H1 (cell line): ENCODE results near the gene RNF168. TPM values are rescaled to one million over a fixed set of nuclear protein-coding genes. Genes with fewer than 3 reads are reported as not detected.

ENCODE experiments used
- CTCF ChIA-PET: fragments of 300-600 bp; sonication (Branson Sonifier 250); formaldehyde crosslinking; loops from one replicate; lab custom pipeline; 2021; ENCODE audit not compliant: partially characterized antibody; lab: Charles Lee
- POLR2A ChIA-PET: fragments of 300-600 bp; sonication (Branson Sonifier 250); formaldehyde crosslinking; loops from one replicate; lab custom pipeline; 2021; ENCODE audit warnings: inconsistent platforms; ENCODE audit not compliant: partially characterized antibody; lab: Charles Lee
- DNase-seq, 2 experiments: peaks; one replicate each; pipeline versions ENCODE4 v3.0.0 to v3.0.0-alpha.2; 2010 to 2022; ENCODE audit warnings: low spot score in 2 of 2, low read depth in 1 of 2, mixed read lengths in 1 of 2
- FAIRE-seq: peaks from 2 replicates; lab custom pipeline; 2011; peaks lifted over from hg19 to GRCh38; lab: Jason Lieb, UNC
- H2AFZ ChIP-seq: 2 replicates; pipeline ENCODE4 v1.8.1; 2012; ENCODE audit warnings: low read length, inconsistent platforms
- H2AK5ac ChIP-seq: 2 replicates; pipeline ENCODE4 v1.6.1; 2013; ENCODE audit warnings: low read depth, low read length
- H2BK120ac ChIP-seq: replicated peaks from 2 replicates; pipeline ENCODE3; 2013; ENCODE audit warnings: low read depth, low read length, inconsistent platforms
- H2BK12ac ChIP-seq: 2 replicates; pipeline ENCODE4 v1.6.1; 2013; ENCODE audit warnings: low read depth, low read length
- H2BK15ac ChIP-seq: 2 replicates; pipeline ENCODE4 v1.6.1; 2013; ENCODE audit warnings: low read length
- H2BK20ac ChIP-seq: 2 replicates; pipeline ENCODE4 v1.6.1; 2013; ENCODE audit warnings: low read length
- H2BK5ac ChIP-seq: 2 replicates; pipeline ENCODE4 v1.6.1; 2013; ENCODE audit warnings: low read depth, low read length
- H3K14ac ChIP-seq: 2 replicates; pipeline ENCODE4 v1.6.1; 2013; ENCODE audit warnings: inconsistent platforms; ENCODE audit not compliant: insufficient read length
- H3K18ac ChIP-seq: 2 replicates; pipeline ENCODE4 v1.6.1; 2013; ENCODE audit warnings: low read length; ENCODE audit errors: extremely low read depth
- H3K23ac ChIP-seq: 2 replicates; pipeline ENCODE4 v1.6.1; 2013; ENCODE audit warnings: inconsistent platforms; ENCODE audit not compliant: insufficient read length
- H3K23me2 ChIP-seq: 2 replicates; pipeline ENCODE4 v1.6.1; 2013; ENCODE audit warnings: low read depth, low read length
- H3K27ac ChIP-seq: 2 replicates; pipeline ENCODE4 v1.6.1; 2011; ENCODE audit warnings: low read depth, low read length, inconsistent platforms
- H3K27me3 ChIP-seq, 4 experiments: replicated peaks in 1 of 4; 1 replicate in 1 of 4; 2 replicates in 3 of 4; pipeline versions ENCODE4 v1.6.1 to v1.8.1; 2011 to 2013; ENCODE audit warnings: low read length in 3 of 4, mild to moderate bottlenecking in 3 of 4, inconsistent platforms in 2 of 4, mixed read lengths in 2 of 4, moderate library complexity in 1 of 4; ENCODE audit not compliant: control insufficient read depth in 3 of 4, insufficient read depth in 3 of 4; ENCODE audit errors: extremely low read depth in 1 of 4
- H3K36me3 ChIP-seq, 4 experiments: 2 replicates each; pipeline versions ENCODE4 v1.6.1 to v1.8.1; 2011 to 2013; ENCODE audit warnings: mild to moderate bottlenecking in 4 of 4, low read length in 3 of 4, moderate library complexity in 2 of 4, control low read depth in 1 of 4, inconsistent platforms in 1 of 4; ENCODE audit not compliant: insufficient read depth in 4 of 4, control insufficient read depth in 2 of 4
- H3K4ac ChIP-seq: replicated peaks from 2 replicates; pipeline ENCODE3; 2013; ENCODE audit warnings: low read length, low read depth, mixed read lengths, inconsistent platforms; ENCODE audit not compliant: insufficient read length
- H3K4me1 ChIP-seq, 4 experiments: replicated peaks in 1 of 4; 1 replicate in 1 of 4; 2 replicates in 3 of 4; pipeline versions ENCODE4 v1.6.1 to v1.8.1; 2011 to 2013; ENCODE audit warnings: low read length in 3 of 4, inconsistent platforms in 2 of 4, mixed read lengths in 1 of 4; ENCODE audit not compliant: insufficient read depth in 4 of 4, control insufficient read depth in 3 of 4
- H3K4me2 ChIP-seq, 2 experiments: 2 replicates each; pipeline versions ENCODE4 v1.6.1 to v1.8.1; 2011 to 2013; ENCODE audit warnings: low read depth in 2 of 2, low read length in 2 of 2, control low read depth in 1 of 2, inconsistent platforms in 1 of 2, mild to moderate bottlenecking in 1 of 2; ENCODE audit not compliant: insufficient read depth in 1 of 2
- H3K4me3 ChIP-seq, 4 experiments: fragments of 200-600, 300-600 bp in 1 of 4; sonication (generic), shearing (Covaris generic), sonication (Bioruptor Twin) in 1 of 4; 2 replicates each; pipeline versions ENCODE4 v1.5.1 to v1.8.1; 2011 to 2016; ENCODE audit warnings: low read length in 4 of 4, low read depth in 3 of 4, control low read depth in 2 of 4, inconsistent platforms in 2 of 4, mild to moderate bottlenecking in 2 of 4, mixed read lengths in 1 of 4, moderate library complexity in 1 of 4; ENCODE audit not compliant: insufficient read depth in 2 of 4; ENCODE audit errors: extremely low read depth in 1 of 4
- H3K56ac ChIP-seq: replicated peaks from 2 replicates; pipeline ENCODE3; 2013; ENCODE audit warnings: low read depth, mild to moderate bottlenecking, mixed read lengths, low read length, inconsistent platforms; ENCODE audit not compliant: insufficient read length
- H3K79me1 ChIP-seq: 2 replicates; pipeline ENCODE4 v1.6.1; 2013; ENCODE audit warnings: low read depth, low read length, control low read depth
- H3K79me2 ChIP-seq, 2 experiments: 2 replicates each; pipeline versions ENCODE4 v1.6.1 to v1.8.1; 2012 to 2013; ENCODE audit warnings: low read length in 2 of 2, mild to moderate bottlenecking in 2 of 2, inconsistent platforms in 1 of 2; ENCODE audit not compliant: insufficient read depth in 2 of 2, control insufficient read depth in 1 of 2
- H3K9ac ChIP-seq, 4 experiments: replicated peaks in 1 of 4; 1 replicate in 1 of 4; 2 replicates in 3 of 4; pipeline versions ENCODE4 v1.6.1 to v1.8.1; 2011 to 2013; ENCODE audit warnings: low read depth in 3 of 4, low read length in 3 of 4, control low read depth in 2 of 4, mild to moderate bottlenecking in 2 of 4, moderate library complexity in 2 of 4, inconsistent platforms in 1 of 4; ENCODE audit errors: extremely low read depth in 1 of 4
- H3K9me3 ChIP-seq, 2 experiments: 2 replicates each; pipeline versions ENCODE4 v1.6.1 to v1.8.1; 2012 to 2013; ENCODE audit warnings: mild to moderate bottlenecking in 2 of 2, moderate library complexity in 2 of 2, control low read depth in 1 of 2, inconsistent platforms in 1 of 2, low read depth in 1 of 2, low read length in 1 of 2, mixed read lengths in 1 of 2; ENCODE audit not compliant: insufficient read depth in 2 of 2
- H4K20me1 ChIP-seq, 2 experiments: replicated peaks in 1 of 2; 2 replicates each; pipeline versions ENCODE3 to v1.8.1; 2011 to 2013; ENCODE audit warnings: inconsistent platforms in 2 of 2, low read length in 2 of 2, mild to moderate bottlenecking in 1 of 2; ENCODE audit not compliant: insufficient read depth in 2 of 2, control insufficient read depth in 1 of 2
- H4K5ac ChIP-seq: 2 replicates; pipeline ENCODE4 v1.6.1; 2013; ENCODE audit warnings: low read length, low read depth, mixed read lengths, inconsistent platforms; ENCODE audit not compliant: insufficient read length
- H4K8ac ChIP-seq: 2 replicates; pipeline ENCODE4 v1.8.0; 2013; ENCODE audit warnings: mild to moderate bottlenecking, moderate library complexity, low read length, inconsistent platforms; ENCODE audit not compliant: insufficient read depth; ENCODE audit errors: extremely low read depth
- H4K91ac ChIP-seq: replicated peaks from 2 replicates; pipeline ENCODE3; 2013; ENCODE audit warnings: low read length, mixed read lengths, inconsistent platforms; ENCODE audit not compliant: insufficient read length
- BRCA1 ChIP-seq: IDR thresholded peaks from 2 replicates; pipeline ENCODE4 v1.6.1; 2012; ENCODE audit warnings: low read depth, low read length, improper control_type of control experiment
- CHD1 ChIP-seq: IDR thresholded peaks from 2 replicates; pipeline ENCODE4 v1.6.1; 2012; ENCODE audit warnings: low read depth, low read length, improper control_type of control experiment
- CREB1 ChIP-seq: IDR thresholded peaks from 2 replicates; pipeline ENCODE4 v1.6.1; 2012; ENCODE audit warnings: inconsistent platforms
- EP300 ChIP-seq, 2 experiments: IDR thresholded peaks; 1 replicate in 1 of 2; 2 replicates in 1 of 2; pipeline ENCODE4 v1.6.1; 2011 to 2012; ENCODE audit warnings: low read depth in 2 of 2, low read length in 2 of 2, mild to moderate bottlenecking in 2 of 2, borderline replicate concordance in 1 of 2, inconsistent platforms in 1 of 2, moderate library complexity in 1 of 2
- KDM4A ChIP-seq: IDR thresholded peaks from one replicate; pipeline ENCODE4 v1.7.1; 2012; ENCODE audit warnings: low read depth, mild to moderate bottlenecking, moderate library complexity, low read length, inconsistent platforms; ENCODE audit not compliant: severe bottlenecking
- KDM5A ChIP-seq: fragments of 200-600 bp; IDR thresholded peaks from 2 replicates; pipeline ENCODE4 v1.7.1; 2012; ENCODE audit warnings: mild to moderate bottlenecking, low read length, inconsistent platforms, mixed read lengths
- MAFK ChIP-seq: IDR thresholded peaks from 2 replicates; pipeline ENCODE4 v1.6.1; 2012; ENCODE audit warnings: low read depth, mild to moderate bottlenecking, improper control_type of control experiment, low read length
- PHF8 ChIP-seq: fragments of 200-600 bp; sonication (generic); conservative IDR thresholded peaks from 2 replicates; pipeline ENCODE4 v1.7.1; 2012; ENCODE audit warnings: low read depth, mild to moderate bottlenecking, inconsistent platforms, low read length, moderate library complexity
- POLR2A ChIP-seq, 2 experiments: IDR thresholded peaks; 1 replicate in 1 of 2; 2 replicates in 1 of 2; pipeline ENCODE4 v1.6.1; 2011; ENCODE audit warnings: low read depth in 2 of 2, low read length in 2 of 2, mild to moderate bottlenecking in 2 of 2; ENCODE audit errors: control extremely low read depth in 1 of 2
- RXRA ChIP-seq: IDR thresholded peaks from 2 replicates; pipeline ENCODE4 v1.6.1; 2011; ENCODE audit warnings: low read depth, mild to moderate bottlenecking, low read length, moderate library complexity; ENCODE audit not compliant: insufficient read depth
- TBP ChIP-seq: IDR thresholded peaks from 2 replicates; pipeline ENCODE4 v1.6.1; 2011; ENCODE audit warnings: low read depth, low read length, improper control_type of control experiment
- TCF12 ChIP-seq: IDR thresholded peaks from 2 replicates; pipeline ENCODE4 v1.6.1; 2011; ENCODE audit warnings: low read depth, mild to moderate bottlenecking, low read length
- WGBS, 2 experiments: shearing (Covaris generic) in 1 of 2; methylation state at CpG; one replicate each; pipeline versions ENCODE4 v1.1.6 to v1.1.7; 2013 to 2015; ENCODE audit warnings: low lambda C conversion rate in 2 of 2, mixed read lengths in 2 of 2, inconsistent platforms in 1 of 2, low coverage in 1 of 2, missing lambda C conversion rate in 1 of 2; ENCODE audit not compliant: insufficient replicate concordance in 2 of 2, insufficient coverage in 1 of 2, insufficient read length in 1 of 2; ENCODE audit errors: extremely low coverage in 1 of 2, missing lambda C conversion rate in 1 of 2; 5-methylcytosine and 5-hydroxymethylcytosine counted together
- polyA plus RNA-seq, 7 experiments: library from polyadenylated mRNA; depleted of rRNA in 3 of 7; stranded (reverse) in 5 of 7; unstranded in 2 of 7; fragments of >200 nt in 5 of 7; fragments of 200-250 nt in 2 of 7; gene quantifications; 1 replicate in 5 of 7; 2 replicates in 1 of 7; 4 replicates in 1 of 7; pipeline versions ENCODE4 v1.2.1 to v1.2.3, GENCODE V29; 2011 to 2013; ENCODE audit warnings: missing spikeins in 2 of 7, mixed read lengths in 2 of 7
- total RNA-seq: library from RNA; stranded (reverse); fragmentation: NEBNext Ultra II Directional; extraction: Animal tissue kit (Norgen Biotek cat#: 25700); gene quantifications from 2 replicates; pipeline ENCODE4 v1.2.1, GENCODE V29; 2021
- TF ChIP-seq, protein P1 (sequence below): IDR thresholded peaks from 2 replicates; pipeline ENCODE4 v1.6.1; 2012; ENCODE audit warnings: inconsistent platforms

The RNF168 gene
- total and polyA plus RNA-seq, 2 of the 8 experiments (the other 6 are each of a cell fraction or from before 2014, with no cell fraction given), result 6.3 to 63.5 TPM

DNA sequence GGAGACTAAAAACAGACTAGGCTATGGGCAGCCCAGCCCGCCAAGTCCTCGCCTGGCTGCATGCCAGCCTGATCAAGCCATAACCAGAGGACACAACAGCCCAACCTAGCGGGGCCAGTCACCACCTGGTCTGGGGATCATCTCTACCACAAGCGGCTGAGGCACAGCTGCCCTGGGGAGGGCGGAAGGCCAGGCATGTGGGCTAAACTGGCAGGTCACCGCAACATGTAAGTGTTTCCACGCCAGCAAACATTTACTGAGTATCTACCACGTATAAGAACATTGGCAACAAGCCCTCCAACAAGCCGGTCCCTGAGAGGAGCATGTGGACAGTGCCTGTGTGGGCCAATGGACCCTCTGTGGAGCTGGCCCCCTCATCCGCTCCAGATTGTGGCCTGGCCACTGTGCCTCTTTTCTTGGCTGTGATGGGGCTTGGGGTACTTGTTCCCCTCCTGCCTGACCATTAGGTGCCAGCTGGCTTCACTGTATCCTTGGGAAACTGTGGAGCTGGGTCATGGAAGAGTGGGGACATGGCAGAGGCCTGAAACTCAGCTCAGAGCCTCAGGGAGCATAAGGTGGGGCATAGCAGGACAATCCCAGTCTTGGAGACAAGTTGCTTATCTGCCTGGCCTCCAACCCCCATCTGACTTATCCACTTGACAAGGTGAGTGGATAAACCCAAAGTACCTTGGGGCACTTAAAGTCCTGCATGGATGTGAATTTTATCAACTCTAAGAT lies 80.4 kb downstream of the RNF168 start:
- Histone ChIP-seq H2BK15ac (no peak overlapping the region), H3K9me3 (no peaks in the 10 kb centered on the region), H2BK120ac (no peak overlapping the region), H3K4me2 (no peak overlapping the region), H3K18ac (no peak overlapping the region), H3K79me2 (peaks cover 39 to 99% of the 10 kb centered on the region in 2 experiments), H3K79me1 (peaks cover 5% of the 10 kb centered on the region), H4K91ac (no peak overlapping the region), H4K20me1 (peaks cover 12 to 28% of the 10 kb centered on the region in 2 experiments), H3K56ac (no peak overlapping the region), H3K4me3 (no peak overlapping the region), H3K27me3 (no peaks in the 10 kb centered on the region), H4K8ac (no peak overlapping the region), H2BK5ac (no peak overlapping the region; the same call in 1 of the 2 replicates), H3K23me2 (no peaks in the 10 kb centered on the region), H3K4me1 (peaks cover 0 to 8% (median 0%) of the 10 kb centered on the region in 4 experiments; a peak in 3 of 7 replicates), H2BK20ac (no peak overlapping the region), H3K23ac (no peak overlapping the region), H3K14ac (no peak overlapping the region), H2BK12ac (no peak overlapping the region), H3K9ac (no peak overlapping the region; a peak in 1 of 7 replicates), H3K27ac (no peak overlapping the region), H2AFZ (no peak overlapping the region), H4K5ac (no peak overlapping the region), H3K4ac (no peak overlapping the region), H2AK5ac (no peak overlapping the region), H3K36me3 (peaks cover 0 to 8% (median 0%) of the 10 kb centered on the region in 4 experiments; a peak in 2 of 8 replicates)
- ChIA-PET POLR2A (interaction anchor here (0.7 to 2.0 kb wide), 3 partner anchors 9 to 188 kb away, joined by 3 to 5 read pairs (median 3); partner anchors contain the start of gene UBXN7), CTCF (no interaction called here)
- 94% methylated on average over 10 of the region's 10 CpGs; no CpG with 5 or more reads in 1 of the 2 experiments for WGBS, 2 experiments
- TF ChIP-seq KDM5A (no peak), EP300 (IDR thresholded peaks at IDR 0.05; ENCODE audit: borderline replicate concordance in 1 of 2, low read depth in 2 of 2, low read length in 2 of 2) (no peak), TCF12 (no peak), MAFK (no peak), TBP (no peak), RXRA (no peak), BRCA1 (no peak), CREB1 (no peak), POLR2A (IDR thresholded peaks at IDR 0.05; ENCODE audit: control extremely low read depth in 1 of 2, low read depth in 2 of 2, low read length in 2 of 2) (no peak), CHD1 (no peak), KDM4A (no peak), PHF8 (no peak)
- TF ChIP-seq, protein P1, sequence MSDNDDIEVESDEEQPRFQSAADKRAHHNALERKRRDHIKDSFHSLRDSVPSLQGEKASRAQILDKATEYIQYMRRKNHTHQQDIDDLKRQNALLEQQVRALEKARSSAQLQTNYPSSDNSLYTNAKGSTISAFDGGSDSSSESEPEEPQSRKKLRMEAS, result no peak
- FAIRE-seq (no peak), DNase-seq (no peak)
